Coronary artery (tissue), 2 donors: ENCODE data around the gene DPM3.

Source experiments
- DNase-seq: peaks from one replicate; pipeline ENCODE4 v3.0.0-alpha.2; 2017; ENCODE audit warnings: low spot score
- H3K27ac ChIP-seq, 2 donors: fragments of 200-600 bp; sonication (generic); one replicate each; pipeline ENCODE4 v1.5.1; 2016 to 2019
- H3K4me3 ChIP-seq: fragments of 200-600 bp; sonication (generic); 2 replicates; pipeline ENCODE4 v1.5.1; 2016; ENCODE audit warnings: mild to moderate bottlenecking, moderate library complexity
- TF ChIP-seq, protein P1 (sequence below): fragments of 200-600 bp; sonication (generic); IDR thresholded peaks from one replicate; pipeline ENCODE4 v1.5.1; 2019; ENCODE audit warnings: antibody characterized with exemption

Gene DPM3

DNA sequence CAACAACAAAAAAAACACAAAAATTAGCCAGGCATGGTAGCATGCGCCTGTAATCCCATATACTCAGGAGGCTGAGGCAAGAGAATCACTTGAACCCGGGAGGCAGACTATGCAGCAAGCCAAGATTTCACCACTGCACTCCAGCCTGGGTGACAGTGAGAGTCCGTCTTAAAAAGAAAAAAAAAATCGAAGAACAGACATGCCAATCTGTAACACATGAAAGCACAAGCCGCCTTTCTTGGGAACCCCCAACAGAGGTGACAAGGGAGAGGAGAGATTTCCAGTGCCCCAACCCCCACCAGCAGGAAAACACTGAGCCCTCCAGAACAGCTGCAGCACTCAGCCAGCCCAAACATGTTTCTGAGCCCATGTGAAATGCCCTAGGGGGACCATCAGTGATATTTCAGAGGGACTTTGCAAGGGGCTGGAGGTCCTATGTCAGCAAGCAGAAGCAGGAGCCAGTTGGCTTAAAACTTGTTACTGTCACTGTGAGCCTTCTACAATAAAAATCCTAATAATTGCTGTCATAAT, 26.8 kb downstream of the DPM3 start:
- no peak overlapping the region for H3K27ac ChIP-seq
- no peak for DNase-seq
- TF ChIP-seq, protein P1, sequence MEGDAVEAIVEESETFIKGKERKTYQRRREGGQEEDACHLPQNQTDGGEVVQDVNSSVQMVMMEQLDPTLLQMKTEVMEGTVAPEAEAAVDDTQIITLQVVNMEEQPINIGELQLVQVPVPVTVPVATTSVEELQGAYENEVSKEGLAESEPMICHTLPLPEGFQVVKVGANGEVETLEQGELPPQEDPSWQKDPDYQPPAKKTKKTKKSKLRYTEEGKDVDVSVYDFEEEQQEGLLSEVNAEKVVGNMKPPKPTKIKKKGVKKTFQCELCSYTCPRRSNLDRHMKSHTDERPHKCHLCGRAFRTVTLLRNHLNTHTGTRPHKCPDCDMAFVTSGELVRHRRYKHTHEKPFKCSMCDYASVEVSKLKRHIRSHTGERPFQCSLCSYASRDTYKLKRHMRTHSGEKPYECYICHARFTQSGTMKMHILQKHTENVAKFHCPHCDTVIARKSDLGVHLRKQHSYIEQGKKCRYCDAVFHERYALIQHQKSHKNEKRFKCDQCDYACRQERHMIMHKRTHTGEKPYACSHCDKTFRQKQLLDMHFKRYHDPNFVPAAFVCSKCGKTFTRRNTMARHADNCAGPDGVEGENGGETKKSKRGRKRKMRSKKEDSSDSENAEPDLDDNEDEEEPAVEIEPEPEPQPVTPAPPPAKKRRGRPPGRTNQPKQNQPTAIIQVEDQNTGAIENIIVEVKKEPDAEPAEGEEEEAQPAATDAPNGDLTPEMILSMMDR = no peak

DNA sequence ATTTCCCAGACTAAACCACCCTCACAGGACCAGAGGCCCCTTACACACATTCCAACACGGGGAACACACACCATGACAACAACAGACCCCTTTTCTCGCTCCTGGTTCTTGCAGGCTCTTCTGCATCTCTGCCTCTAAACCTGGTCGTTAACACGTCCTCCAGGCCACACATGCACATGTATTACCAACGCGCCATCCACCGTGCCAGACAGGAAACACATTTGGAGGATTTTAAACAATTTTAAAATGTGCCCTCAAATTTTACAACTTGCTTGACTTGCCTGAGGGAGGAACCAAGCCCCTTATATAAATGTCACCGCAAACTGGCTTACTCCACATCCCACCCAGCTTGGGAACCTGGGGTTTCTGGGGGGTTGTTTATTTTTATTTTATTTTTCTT, 29.5 kb downstream of the DPM3 start:
- Histone ChIP-seq H3K4me3 (no peak overlapping the region), H3K27ac (no peak overlapping the region)
- TF ChIP-seq, protein P1 = no peak
- DNase-seq = no peak

More for the DNA sequence above, 26.8 kb downstream of the DPM3 start:
- H3K4me3 ChIP-seq = no peak overlapping the region

DNA sequence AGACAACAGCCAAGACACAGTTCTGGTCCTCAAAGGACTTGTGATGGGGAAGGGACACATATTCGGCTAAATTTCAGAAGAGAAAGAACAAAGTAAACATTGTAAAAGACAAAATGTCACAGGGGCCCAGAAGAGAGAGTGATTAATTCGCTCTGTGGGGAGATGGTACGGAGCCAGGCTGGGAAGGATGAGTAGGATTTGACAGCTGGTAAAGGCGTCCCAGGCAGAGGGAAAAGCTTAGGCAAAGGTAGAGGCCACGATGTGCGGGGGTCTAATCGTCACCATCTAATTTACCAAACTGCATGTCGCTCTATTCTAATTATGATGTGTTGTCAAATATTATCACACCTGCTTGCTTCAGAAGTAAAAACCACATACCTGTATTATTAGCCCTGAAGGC, 29.9 kb downstream of the DPM3 start:
- TF ChIP-seq, protein P1 = no peak
- no peak for DNase-seq
- Histone ChIP-seq H3K4me3 (no peak overlapping the region), H3K27ac (no peak overlapping the region)

DNA sequence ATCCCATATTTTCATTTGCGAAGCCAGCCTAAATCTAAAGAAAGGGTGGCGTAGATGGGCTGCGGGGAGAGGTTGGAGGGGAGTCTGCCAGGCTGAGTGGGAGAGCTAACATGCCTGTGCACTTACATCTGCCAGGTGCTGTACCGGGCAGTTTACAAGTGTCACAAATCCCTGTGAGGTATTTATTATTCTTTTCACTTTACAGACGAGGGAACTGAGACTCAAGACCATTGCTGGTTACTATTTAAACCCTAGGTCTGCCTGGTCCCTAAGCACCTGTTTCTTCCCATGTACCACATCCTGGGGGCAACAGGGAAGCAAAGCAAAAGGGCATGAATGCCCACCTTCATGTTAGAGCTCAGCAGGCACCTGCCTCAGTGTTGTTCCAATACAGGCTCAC, 32.0 kb downstream of the DPM3 start:
- no peak for DNase-seq
- Histone ChIP-seq H3K4me3 (no peak overlapping the region), H3K27ac (no peak overlapping the region)
- TF ChIP-seq, protein P1 = no peak

DNA sequence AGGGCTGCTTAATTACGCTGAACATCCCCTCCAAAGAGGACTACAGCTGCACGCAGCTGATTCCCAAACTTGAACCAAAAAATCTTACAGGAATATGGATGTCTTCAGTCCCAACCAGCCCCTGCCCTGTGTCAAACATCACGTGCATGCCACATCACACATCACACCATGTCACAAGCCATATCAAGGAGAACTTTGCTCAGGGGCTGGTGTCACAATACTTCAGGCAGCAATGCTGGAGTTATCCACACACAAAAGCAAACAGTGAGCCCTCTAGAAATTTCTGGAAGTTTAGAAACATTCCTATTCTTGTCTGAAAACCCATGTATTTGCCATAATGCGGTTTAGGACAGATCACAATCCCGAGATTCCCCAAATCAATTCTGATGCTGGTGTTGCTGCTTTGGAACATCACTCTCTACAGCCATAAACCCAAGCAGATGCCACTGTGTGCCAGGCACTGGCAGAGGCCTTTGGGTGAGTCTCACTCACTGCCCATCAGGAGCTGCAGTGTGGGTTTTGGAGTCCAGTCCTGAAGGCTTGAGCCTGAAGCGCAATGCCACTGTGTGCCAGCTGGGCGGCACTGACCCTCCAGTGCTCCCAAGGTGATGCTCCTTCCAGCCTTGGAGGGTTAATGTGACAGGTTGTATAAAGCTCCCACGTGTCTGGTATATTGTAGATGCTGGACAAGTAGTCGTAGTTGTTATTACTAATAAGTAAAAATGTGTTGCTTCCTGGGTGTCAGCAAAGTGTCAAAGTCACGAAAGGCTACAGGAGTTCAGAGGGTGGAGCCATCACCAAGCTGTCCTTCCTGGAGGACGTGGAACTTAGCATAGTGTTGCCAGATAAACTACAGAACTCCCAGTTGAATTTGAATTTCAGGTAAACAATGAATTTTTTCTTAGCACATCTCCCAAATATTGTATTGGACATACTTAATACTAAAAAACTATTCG, 32.7 kb downstream of the DPM3 start:
- TF ChIP-seq, protein P1 = no peak
- no peak for DNase-seq
- H3K4me3 ChIP-seq = no peak overlapping the region
- no peak overlapping the region for H3K27ac ChIP-seq

DNA sequence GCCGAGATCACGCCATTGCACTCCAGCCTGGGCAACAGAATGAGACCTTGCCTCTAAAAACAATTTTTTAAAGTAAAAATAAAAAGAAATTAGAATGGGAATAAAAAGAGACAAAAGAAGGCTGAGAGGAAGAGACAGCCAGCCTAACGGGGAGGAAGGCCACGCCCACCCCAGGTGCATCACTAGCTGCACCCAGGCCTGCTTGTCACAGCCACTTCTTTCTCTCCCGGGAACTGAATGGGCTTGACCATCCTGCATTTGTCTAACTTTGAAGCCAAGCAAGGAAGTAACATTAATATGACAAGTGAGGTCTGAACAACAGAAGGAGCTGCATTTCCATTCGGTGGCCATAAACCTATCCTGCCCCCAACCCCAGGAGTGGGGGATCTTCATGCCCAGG, 33.5 kb downstream of the DPM3 start:
- H3K27ac ChIP-seq = no peak overlapping the region
- H3K4me3 ChIP-seq = no peak overlapping the region
- TF ChIP-seq, protein P1 = no peak
- no peak for DNase-seq

DNA sequence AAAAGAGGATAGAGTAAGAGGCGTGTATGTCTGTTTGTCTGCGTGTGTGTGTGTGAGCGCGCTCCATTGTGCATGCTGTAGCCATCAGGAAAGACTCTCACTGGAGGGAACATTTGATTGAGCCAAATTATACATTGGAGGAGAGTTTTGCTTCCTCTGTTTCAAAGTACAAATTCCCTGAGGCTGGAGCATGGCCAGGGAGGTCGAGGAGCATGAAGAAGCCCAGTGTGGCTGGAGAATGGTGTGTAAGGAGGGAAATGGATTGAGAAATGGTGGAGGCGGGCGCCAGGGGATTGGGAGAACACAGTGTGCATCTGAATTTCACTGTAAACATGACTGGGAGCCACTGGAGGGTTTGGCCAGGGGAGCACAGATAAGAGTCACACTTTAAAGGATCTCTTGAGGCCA, 34.7 kb downstream of the DPM3 start:
- DNase-seq = no peak
- Histone ChIP-seq H3K27ac (no peak overlapping the region), H3K4me3 (no peak overlapping the region)
- TF ChIP-seq, protein P1 = no peak
